ENCODE results near the gene DENND1A. TPM values are rescaled to one million over a fixed set of nuclear protein-coding genes. Genes with fewer than 3 reads are reported as not detected.

The DENND1A gene
- total RNA-seq, 1 experiment from 2014 or later = 23.5 TPM

DNA sequence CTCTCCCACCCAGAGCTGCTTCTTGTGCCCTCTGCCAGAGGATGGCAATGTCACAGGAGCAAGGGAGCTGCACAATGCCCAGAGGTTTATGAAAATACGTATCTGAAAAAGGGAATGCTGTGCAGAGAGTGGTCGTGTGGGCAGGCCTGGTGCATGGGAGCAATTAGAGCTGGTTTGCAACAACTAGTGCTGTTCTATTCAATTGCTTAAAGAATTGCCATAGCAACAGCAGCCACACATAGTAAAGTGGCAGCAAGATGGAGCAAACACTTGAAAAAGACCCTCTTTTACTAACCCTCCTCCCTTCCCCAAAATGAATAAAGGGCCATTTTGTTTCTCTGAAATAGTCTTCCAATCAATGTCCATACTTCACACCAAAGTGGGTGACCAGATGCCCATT, 407.7 kb downstream of the DENND1A start:
- ChIA-PET POLR2A (no interaction called here), CTCF (no interaction called here)
- no peak for ATAC-seq
- no peak overlapping the region for H3K27ac Mint-ChIP-seq
- no peak for DNase-seq (ENCODE audit: low spot score)
- H3K36me3 Mint-ChIP-seq = no peaks in the 10 kb centered on the region
- no peaks in the 10 kb centered on the region for H3K9me3 Mint-ChIP-seq
- H3K27me3 Mint-ChIP-seq (ENCODE audit: low read depth) = no peaks in the 10 kb centered on the region
- no peak for TF ChIP-seq CREB1 (CRISPR knock-in tag; IDR thresholded peaks at IDR 0.05)
- TF ChIP-seq NFYB (CRISPR knock-in tag; conservative IDR thresholded peaks at IDR 0.05; ENCODE audit: low read depth) = no peak
- no peak for TF ChIP-seq KAT7 (CRISPR knock-in tag; IDR thresholded peaks at IDR 0.05; ENCODE audit: borderline replicate concordance)
- no peak for TF ChIP-seq NR3C1 (CRISPR knock-in tag; conservative IDR thresholded peaks at IDR 0.05; ENCODE audit: low read depth)
- TF ChIP-seq, protein P1, sequence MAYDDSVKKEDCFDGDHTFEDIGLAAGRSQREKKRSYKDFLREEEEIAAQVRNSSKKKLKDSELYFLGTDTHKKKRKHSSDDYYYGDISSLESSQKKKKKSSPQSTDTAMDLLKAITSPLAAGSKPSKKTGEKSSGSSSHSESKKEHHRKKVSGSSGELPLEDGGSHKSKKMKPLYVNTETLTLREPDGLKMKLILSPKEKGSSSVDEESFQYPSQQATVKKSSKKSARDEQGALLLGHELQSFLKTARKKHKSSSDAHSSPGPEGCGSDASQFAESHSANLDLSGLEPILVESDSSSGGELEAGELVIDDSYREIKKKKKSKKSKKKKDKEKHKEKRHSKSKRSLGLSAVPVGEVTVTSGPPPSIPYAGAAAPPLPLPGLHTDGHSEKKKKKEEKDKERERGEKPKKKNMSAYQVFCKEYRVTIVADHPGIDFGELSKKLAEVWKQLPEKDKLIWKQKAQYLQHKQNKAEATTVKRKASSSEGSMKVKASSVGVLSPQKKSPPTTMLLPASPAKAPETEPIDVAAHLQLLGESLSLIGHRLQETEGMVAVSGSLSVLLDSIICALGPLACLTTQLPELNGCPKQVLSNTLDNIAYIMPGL (CRISPR knock-in tag; IDR thresholded peaks at IDR 0.05) = no peak
- TF ChIP-seq, protein P2, sequence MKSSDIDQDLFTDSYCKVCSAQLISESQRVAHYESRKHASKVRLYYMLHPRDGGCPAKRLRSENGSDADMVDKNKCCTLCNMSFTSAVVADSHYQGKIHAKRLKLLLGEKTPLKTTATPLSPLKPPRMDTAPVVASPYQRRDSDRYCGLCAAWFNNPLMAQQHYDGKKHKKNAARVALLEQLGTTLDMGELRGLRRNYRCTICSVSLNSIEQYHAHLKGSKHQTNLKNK (CRISPR knock-in tag; IDR thresholded peaks at IDR 0.05) = no peak
- TF ChIP-seq, protein P3, sequence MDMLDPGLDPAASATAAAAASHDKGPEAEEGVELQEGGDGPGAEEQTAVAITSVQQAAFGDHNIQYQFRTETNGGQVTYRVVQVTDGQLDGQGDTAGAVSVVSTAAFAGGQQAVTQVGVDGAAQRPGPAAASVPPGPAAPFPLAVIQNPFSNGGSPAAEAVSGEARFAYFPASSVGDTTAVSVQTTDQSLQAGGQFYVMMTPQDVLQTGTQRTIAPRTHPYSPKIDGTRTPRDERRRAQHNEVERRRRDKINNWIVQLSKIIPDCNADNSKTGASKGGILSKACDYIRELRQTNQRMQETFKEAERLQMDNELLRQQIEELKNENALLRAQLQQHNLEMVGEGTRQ (CRISPR knock-in tag; IDR thresholded peaks at IDR 0.05) = no peak
- TF ChIP-seq EMX1 (CRISPR knock-in tag; IDR thresholded peaks at IDR 0.05) = no peak
- H3K4me1 Mint-ChIP-seq = peaks cover 3% of the 10 kb centered on the region
- no peak overlapping the region for H3K4me3 Mint-ChIP-seq

DNA sequence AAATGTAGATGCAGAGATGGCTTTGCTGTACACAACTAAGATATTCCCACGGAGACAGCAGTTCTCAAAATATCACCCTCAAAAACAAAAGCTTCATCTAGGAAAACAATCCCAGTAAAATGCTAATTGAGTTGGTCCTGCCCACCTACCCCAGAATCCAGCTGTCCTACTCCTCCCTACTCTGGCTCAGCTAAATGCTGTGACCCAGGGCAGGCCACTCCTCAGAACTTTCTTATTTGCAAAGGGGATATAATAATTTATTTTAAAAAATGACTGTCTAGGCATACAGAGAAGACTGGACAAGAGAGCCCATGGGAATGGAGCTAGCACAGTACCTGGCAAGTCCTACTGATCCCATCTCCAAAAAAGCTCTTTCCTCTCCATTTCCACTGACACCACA, 411.6 kb downstream of the DENND1A start:
- H3K4me1 Mint-ChIP-seq = peaks cover 3% of the 10 kb centered on the region
- DNase-seq (ENCODE audit: low spot score) = no peak
- ChIA-PET POLR2A (interaction anchor here (0.5 kb wide), 1 partner anchor 71 kb away, joined by 4 read pairs; no protein-coding TSS in a partner anchor), CTCF (interaction anchor here (0.6 kb wide), 1 partner anchor 869 kb away, joined by 5 read pairs; no protein-coding TSS in a partner anchor)
- H3K36me3 Mint-ChIP-seq = no peaks in the 10 kb centered on the region
- no peak overlapping the region for H3K27ac Mint-ChIP-seq
- H3K4me3 Mint-ChIP-seq = no peak overlapping the region
- no peaks in the 10 kb centered on the region for H3K9me3 Mint-ChIP-seq
- no peak for TF ChIP-seq NFYB (CRISPR knock-in tag; conservative IDR thresholded peaks at IDR 0.05; ENCODE audit: low read depth)
- H3K27me3 Mint-ChIP-seq (ENCODE audit: low read depth) = no peaks in the 10 kb centered on the region
- no peak for ATAC-seq

DNA sequence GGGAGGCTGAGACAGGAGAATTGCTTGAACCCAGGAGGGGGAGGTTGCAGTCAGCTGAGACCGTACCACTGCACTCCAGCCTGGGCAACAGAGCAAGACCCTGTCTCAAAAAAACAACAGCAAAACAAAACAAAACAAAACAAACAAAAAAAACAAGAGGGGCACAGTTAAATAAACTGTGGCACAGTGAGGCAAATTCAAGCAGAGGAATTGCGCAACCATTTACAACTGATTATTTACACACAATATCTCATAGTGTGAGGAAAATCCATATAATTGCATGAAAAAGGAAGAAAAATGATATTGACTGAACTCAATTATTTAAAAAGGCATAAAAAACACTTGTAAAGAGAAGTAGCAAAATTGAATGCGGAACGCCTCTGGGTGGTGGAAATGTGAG, 412.4 kb downstream of the DENND1A start:
- Mint-ChIP-seq H3K4me3 (no peak overlapping the region), H3K27me3 (ENCODE audit: low read depth) (no peaks in the 10 kb centered on the region), H3K9me3 (no peaks in the 10 kb centered on the region), H3K36me3 (no peaks in the 10 kb centered on the region), H3K27ac (no peak overlapping the region), H3K4me1 (peaks cover 3% of the 10 kb centered on the region)
- CTCF ChIA-PET = no interaction called here
- POLR2A ChIA-PET = no interaction called here
- no peak for DNase-seq (ENCODE audit: low spot score)
- no peak for ATAC-seq
- TF ChIP-seq NFATC4 (CRISPR knock-in tag; IDR thresholded peaks at IDR 0.05) (no peak), ZNF416 (CRISPR knock-in tag; IDR thresholded peaks at IDR 0.05) (no peak), NR2C2 (CRISPR knock-in tag; IDR thresholded peaks at IDR 0.05) (no peak), FOXK1 (CRISPR knock-in tag; IDR thresholded peaks at IDR 0.05) (no peak), NFYB (CRISPR knock-in tag; conservative IDR thresholded peaks at IDR 0.05; ENCODE audit: low read depth) (no peak), ZNF317 (CRISPR knock-in tag; IDR thresholded peaks at IDR 0.05; ENCODE audit: borderline replicate concordance, low read depth) (no peak), HMGA2 (CRISPR knock-in tag; IDR thresholded peaks at IDR 0.05) (no peak)
- TF ChIP-seq, protein P4, sequence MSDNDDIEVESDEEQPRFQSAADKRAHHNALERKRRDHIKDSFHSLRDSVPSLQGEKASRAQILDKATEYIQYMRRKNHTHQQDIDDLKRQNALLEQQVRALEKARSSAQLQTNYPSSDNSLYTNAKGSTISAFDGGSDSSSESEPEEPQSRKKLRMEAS (CRISPR knock-in tag; IDR thresholded peaks at IDR 0.05) = no peak
- TF ChIP-seq, protein P5, sequence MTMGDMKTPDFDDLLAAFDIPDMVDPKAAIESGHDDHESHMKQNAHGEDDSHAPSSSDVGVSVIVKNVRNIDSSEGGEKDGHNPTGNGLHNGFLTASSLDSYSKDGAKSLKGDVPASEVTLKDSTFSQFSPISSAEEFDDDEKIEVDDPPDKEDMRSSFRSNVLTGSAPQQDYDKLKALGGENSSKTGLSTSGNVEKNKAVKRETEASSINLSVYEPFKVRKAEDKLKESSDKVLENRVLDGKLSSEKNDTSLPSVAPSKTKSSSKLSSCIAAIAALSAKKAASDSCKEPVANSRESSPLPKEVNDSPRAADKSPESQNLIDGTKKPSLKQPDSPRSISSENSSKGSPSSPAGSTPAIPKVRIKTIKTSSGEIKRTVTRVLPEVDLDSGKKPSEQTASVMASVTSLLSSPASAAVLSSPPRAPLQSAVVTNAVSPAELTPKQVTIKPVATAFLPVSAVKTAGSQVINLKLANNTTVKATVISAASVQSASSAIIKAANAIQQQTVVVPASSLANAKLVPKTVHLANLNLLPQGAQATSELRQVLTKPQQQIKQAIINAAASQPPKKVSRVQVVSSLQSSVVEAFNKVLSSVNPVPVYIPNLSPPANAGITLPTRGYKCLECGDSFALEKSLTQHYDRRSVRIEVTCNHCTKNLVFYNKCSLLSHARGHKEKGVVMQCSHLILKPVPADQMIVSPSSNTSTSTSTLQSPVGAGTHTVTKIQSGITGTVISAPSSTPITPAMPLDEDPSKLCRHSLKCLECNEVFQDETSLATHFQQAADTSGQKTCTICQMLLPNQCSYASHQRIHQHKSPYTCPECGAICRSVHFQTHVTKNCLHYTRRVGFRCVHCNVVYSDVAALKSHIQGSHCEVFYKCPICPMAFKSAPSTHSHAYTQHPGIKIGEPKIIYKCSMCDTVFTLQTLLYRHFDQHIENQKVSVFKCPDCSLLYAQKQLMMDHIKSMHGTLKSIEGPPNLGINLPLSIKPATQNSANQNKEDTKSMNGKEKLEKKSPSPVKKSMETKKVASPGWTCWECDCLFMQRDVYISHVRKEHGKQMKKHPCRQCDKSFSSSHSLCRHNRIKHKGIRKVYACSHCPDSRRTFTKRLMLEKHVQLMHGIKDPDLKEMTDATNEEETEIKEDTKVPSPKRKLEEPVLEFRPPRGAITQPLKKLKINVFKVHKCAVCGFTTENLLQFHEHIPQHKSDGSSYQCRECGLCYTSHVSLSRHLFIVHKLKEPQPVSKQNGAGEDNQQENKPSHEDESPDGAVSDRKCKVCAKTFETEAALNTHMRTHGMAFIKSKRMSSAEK (CRISPR knock-in tag; IDR thresholded peaks at IDR 0.05; ENCODE audit: borderline replicate concordance) = no peak
- TF ChIP-seq, protein P6, sequence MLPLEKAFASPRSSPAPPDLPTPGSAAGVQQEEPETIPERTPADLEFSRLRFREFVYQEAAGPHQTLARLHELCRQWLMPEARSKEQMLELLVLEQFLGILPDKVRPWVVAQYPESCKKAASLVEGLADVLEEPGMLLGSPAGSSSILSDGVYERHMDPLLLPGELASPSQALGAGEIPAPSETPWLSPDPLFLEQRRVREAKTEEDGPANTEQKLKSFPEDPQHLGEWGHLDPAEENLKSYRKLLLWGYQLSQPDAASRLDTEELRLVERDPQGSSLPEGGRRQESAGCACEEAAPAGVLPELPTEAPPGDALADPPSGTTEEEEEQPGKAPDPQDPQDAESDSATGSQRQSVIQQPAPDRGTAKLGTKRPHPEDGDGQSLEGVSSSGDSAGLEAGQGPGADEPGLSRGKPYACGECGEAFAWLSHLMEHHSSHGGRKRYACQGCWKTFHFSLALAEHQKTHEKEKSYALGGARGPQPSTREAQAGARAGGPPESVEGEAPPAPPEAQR (CRISPR knock-in tag; IDR thresholded peaks at IDR 0.05) = no peak
- TF ChIP-seq, protein P7, sequence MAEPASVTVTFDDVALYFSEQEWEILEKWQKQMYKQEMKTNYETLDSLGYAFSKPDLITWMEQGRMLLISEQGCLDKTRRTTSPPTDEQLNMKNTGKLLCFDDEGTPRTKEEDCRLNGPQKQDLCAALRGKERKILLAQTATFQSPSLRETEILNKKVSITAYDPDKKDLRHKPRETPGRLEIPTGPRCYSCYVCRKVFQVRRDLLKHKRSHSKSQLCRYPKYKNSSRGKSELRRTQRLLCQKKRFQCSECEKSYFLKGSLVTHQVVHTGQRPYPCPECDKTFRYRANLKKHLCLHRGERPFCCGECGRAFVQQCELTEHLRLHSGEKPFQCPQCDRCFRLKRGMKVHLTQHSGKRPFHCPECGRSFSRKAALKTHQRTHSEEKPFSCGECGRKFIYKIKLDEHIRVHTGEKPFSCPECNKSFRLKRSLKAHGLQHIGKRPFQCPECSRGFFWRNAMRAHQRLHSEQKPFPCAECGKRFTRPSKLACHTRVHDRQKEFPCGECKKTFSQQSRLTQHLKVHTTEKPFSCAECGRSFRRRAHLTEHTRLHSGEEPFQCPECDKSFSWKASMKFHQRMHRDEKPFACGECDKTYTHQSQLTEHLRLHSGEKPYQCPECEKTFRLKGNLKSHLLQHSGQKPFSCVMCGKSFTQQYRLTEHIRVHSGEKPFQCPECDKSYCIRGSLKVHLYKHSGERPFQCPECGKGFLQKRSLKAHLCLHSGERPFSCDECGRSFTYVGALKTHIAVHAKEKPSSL (CRISPR knock-in tag; conservative IDR thresholded peaks at IDR 0.05) = no peak
